GM23338 (cell line): ENCODE data around the gene SYK. TPM values are rescaled to one million over a fixed set of nuclear protein-coding genes. Genes with fewer than 3 reads are reported as not detected.

Experiments
- ATAC-seq: fragments of 200-7000 bp; cut with Tn5 transposase; 3 replicates; pipeline ENCODE4 v1.9.1; 2020
- DNase-seq: peaks from one replicate; pipeline ENCODE4 v3.0.0-alpha.2; 2015; ENCODE audit warnings: low spot score
- H2AFZ ChIP-seq: fragments of 200-600 bp; sonication (generic); 2 replicates; pipeline ENCODE4 v1.8.0; 2016; ENCODE audit warnings: antibody characterized with exemption, mild to moderate bottlenecking, moderate library complexity
- H3F3A ChIP-seq: fragments of 200-600 bp; sonication (generic); replicated peaks from 2 replicates; pipeline ENCODE4 v1.8.0; 2017; ENCODE audit warnings: antibody characterized with exemption, mixed run types, low read depth
- H3K27ac ChIP-seq: fragments of 200-600 bp; sonication (generic); 2 replicates; pipeline ENCODE4 v1.6.1; 2016; ENCODE audit warnings: low read depth
- H3K27me3 ChIP-seq: fragments of 200-600 bp; sonication (generic); 2 replicates; pipeline ENCODE4 v1.8.0; 2016; ENCODE audit warnings: mild to moderate bottlenecking, mixed run types, moderate library complexity; ENCODE audit not compliant: insufficient read depth
- H3K36me3 ChIP-seq: fragments of 200-600 bp; sonication (generic); 2 replicates; pipeline ENCODE4 v1.8.0; 2016; ENCODE audit warnings: mild to moderate bottlenecking; ENCODE audit not compliant: insufficient read depth
- H3K4me1 ChIP-seq: fragments of 200-600 bp; sonication (generic); 2 replicates; pipeline ENCODE4 v1.8.0; 2016; ENCODE audit warnings: mild to moderate bottlenecking, moderate library complexity; ENCODE audit not compliant: insufficient read depth
- H3K4me2 ChIP-seq: fragments of 200-600 bp; sonication (generic); 2 replicates; pipeline ENCODE4 v1.7.1; 2017; ENCODE audit warnings: mixed run types
- H3K4me3 ChIP-seq: fragments of 200-600 bp; sonication (generic); 2 replicates; pipeline ENCODE4 v1.6.1; 2016; ENCODE audit warnings: mixed run types
- H3K79me2 ChIP-seq: fragments of 200-600 bp; sonication (generic); replicated peaks from 2 replicates; pipeline ENCODE4 v1.8.0; 2017; ENCODE audit warnings: mild to moderate bottlenecking; ENCODE audit not compliant: insufficient read depth
- H3K9me2 ChIP-seq: fragments of 200-600 bp; sonication (generic); 2 replicates; pipeline ENCODE4 v1.8.0; 2017; ENCODE audit not compliant: insufficient read depth
- H4K20me1 ChIP-seq: fragments of 200-600 bp; sonication (generic); replicated peaks from 2 replicates; pipeline ENCODE4 v1.8.0; 2017; ENCODE audit warnings: mild to moderate bottlenecking; ENCODE audit not compliant: insufficient read depth
- H3K27ac Mint-ChIP-seq: 2 replicates; pipeline ENCODE4 v1.8.0; 2020; ENCODE audit warnings: inconsistent platforms, mild to moderate bottlenecking, moderate library complexity, mixed read lengths
- H3K27me3 Mint-ChIP-seq: 3 replicates; pipeline ENCODE4 v1.8.0; 2022; ENCODE audit warnings: low read depth, mild to moderate bottlenecking, moderate library complexity, mixed read lengths, inconsistent platforms; ENCODE audit not compliant: insufficient read depth, poor library complexity
- H3K36me3 Mint-ChIP-seq: 3 replicates; pipeline ENCODE4 v1.8.0; 2021; ENCODE audit warnings: low read depth, mild to moderate bottlenecking, inconsistent platforms, moderate library complexity, mixed read lengths
- H3K4me1 Mint-ChIP-seq: 3 replicates; pipeline ENCODE4 v1.8.0; 2020; ENCODE audit warnings: mild to moderate bottlenecking, inconsistent platforms, mixed read lengths
- H3K4me3 Mint-ChIP-seq: 3 replicates; pipeline ENCODE4 v1.8.0; 2021; ENCODE audit warnings: moderate library complexity, mild to moderate bottlenecking, inconsistent platforms, mixed read lengths
- H3K9me3 Mint-ChIP-seq: 3 replicates; pipeline ENCODE4 v1.8.0; 2020; ENCODE audit warnings: moderate library complexity, mild to moderate bottlenecking, inconsistent platforms, mixed read lengths
- CREB1 ChIP-seq: fragments of 250-450 bp; sonication (Bioruptor Pico); IDR thresholded peaks from 2 replicates; pipeline ENCODE4 v1.5.0; 2020; ENCODE audit warnings: low read depth, mild to moderate bottlenecking, moderate library complexity
- ETS1 ChIP-seq: IDR thresholded peaks from 2 replicates; pipeline ENCODE4 v1.6.1; 2016; ENCODE audit warnings: antibody characterized with exemption
- EZH2 ChIP-seq: fragments of 200-600 bp; sonication (generic); IDR thresholded peaks from one replicate; pipeline ENCODE4 v1.8.0; 2017; ENCODE audit warnings: antibody characterized with exemption, mild to moderate bottlenecking, low read depth; ENCODE audit not compliant: unreplicated experiment
- EZH2phosphoT487 ChIP-seq: fragments of 200-600 bp; sonication (generic); IDR thresholded peaks from one replicate; pipeline ENCODE4 v1.8.1; 2018; ENCODE audit warnings: antibody characterized with exemption; ENCODE audit not compliant: unreplicated experiment
- JUNB ChIP-seq: IDR thresholded peaks from one replicate; pipeline ENCODE4 v1.6.1; 2016; ENCODE audit warnings: antibody characterized with exemption; ENCODE audit not compliant: unreplicated experiment
- NANOG ChIP-seq: IDR thresholded peaks from 2 replicates; pipeline ENCODE4 v1.6.1; 2016; ENCODE audit warnings: antibody characterized with exemption, borderline replicate concordance
- POLR2AphosphoS5 ChIP-seq: IDR thresholded peaks from 2 replicates; pipeline ENCODE4 v1.6.1; 2016; ENCODE audit warnings: antibody characterized with exemption, low read depth
- REST ChIP-seq: IDR thresholded peaks from one replicate; pipeline ENCODE4 v1.6.1; 2018; ENCODE audit warnings: antibody characterized with exemption; ENCODE audit not compliant: unreplicated experiment
- STAT1 ChIP-seq: IDR thresholded peaks from one replicate; pipeline ENCODE4 v1.6.1; 2016; ENCODE audit warnings: antibody characterized with exemption; ENCODE audit not compliant: unreplicated experiment
- ZNF331 ChIP-seq: fragments of 250-450 bp; sonication (Bioruptor Pico); IDR thresholded peaks from 2 replicates; pipeline ENCODE4 v1.5.0; 2020; ENCODE audit warnings: low read depth, mild to moderate bottlenecking, moderate library complexity
- ZNF462 ChIP-seq: fragments of 250-450 bp; sonication (Bioruptor Pico); IDR thresholded peaks from 2 replicates; pipeline ENCODE4 v1.5.0; 2020; ENCODE audit warnings: mild to moderate bottlenecking, moderate library complexity
- polyA plus RNA-seq: library from polyadenylated mRNA; unstranded; fragments of >200 nt; fragmentation: Nextera tagmentation; extraction: Ambion mirVana; gene quantifications from 2 replicates; pipeline ENCODE4 v1.2.1, GENCODE V29; 2016
- total RNA-seq: library from RNA; depleted of rRNA; stranded (reverse); fragments of >200 nt; shearing (Covaris generic); gene quantifications from 2 replicates; pipeline ENCODE4 v1.2.3, GENCODE V29; 2014

The SYK gene
- total and polyA plus RNA-seq, 2 experiments from 2014 or later: 1.5 to 5.8 TPM

- Mint-ChIP-seq H3K9me3 (no peaks in the 10 kb centered on the region), H3K4me3 (no peak overlapping the region), H3K36me3 (no peaks in the 10 kb centered on the region; the same call in 2 of the 3 replicates), H3K27me3 (peaks cover 8% of the 10 kb centered on the region), H3K27ac (no peak overlapping the region), H3K4me1 (no peaks in the 10 kb centered on the region)
- H2AFZ ChIP-seq: no peak overlapping the region
- no peaks in the 10 kb centered on the region for H3F3A ChIP-seq
- no peak overlapping the region for H3K27ac ChIP-seq
- no peaks in the 10 kb centered on the region for H3K36me3 ChIP-seq
- no peak overlapping the region for H3K4me2 ChIP-seq
- H3K4me3 ChIP-seq: no peak overlapping the region
- 0 out of 2 replicates have a peak, but pooled peaks cover 7% of the 10 kb centered on the region for H3K9me2 ChIP-seq
- TF ChIP-seq NANOG (no peak), EZH2phosphoT487 (no peak), CREB1 (no peak), REST (no peak), POLR2AphosphoS5 (no peak)
- H4K20me1 ChIP-seq: no peaks in the 10 kb centered on the region
- DNase-seq: no peak
- H3K4me1 ChIP-seq: no peaks in the 10 kb centered on the region
- no peaks in the 10 kb centered on the region for H3K79me2 ChIP-seq
- H3K27me3 ChIP-seq: no peaks in the 10 kb centered on the region
- no peak for ATAC-seq
Measured at GRCh38 chr9:90941661-90942060, 140.0 kb downstream of the SYK start.

GRCh38 chr9:90942555-90942954, 140.9 kb downstream of the SYK start:
- Histone ChIP-seq H3F3A (no peaks in the 10 kb centered on the region), H3K4me3 (no peak overlapping the region), H3K4me2 (no peak overlapping the region), H3K4me1 (no peaks in the 10 kb centered on the region), H3K36me3 (no peaks in the 10 kb centered on the region), H4K20me1 (no peaks in the 10 kb centered on the region), H3K27ac (no peak overlapping the region), H3K27me3 (no peaks in the 10 kb centered on the region), H2AFZ (no peak overlapping the region), H3K9me2 (0 out of 2 replicates have a peak, but pooled peaks cover 7% of the 10 kb centered on the region), H3K79me2 (no peaks in the 10 kb centered on the region)
- H3K4me3 Mint-ChIP-seq: no peak overlapping the region
- ATAC-seq (no peak), DNase-seq (no peak)
- H3K36me3 Mint-ChIP-seq: no peaks in the 10 kb centered on the region; the same call in 2 of the 3 replicates
- no peak overlapping the region for H3K27ac Mint-ChIP-seq
- peaks cover 3% of the 10 kb centered on the region; the same call in 1 of the 3 replicates for H3K4me1 Mint-ChIP-seq
- H3K27me3 Mint-ChIP-seq: peaks cover 5% of the 10 kb centered on the region
- H3K9me3 Mint-ChIP-seq: no peaks in the 10 kb centered on the region
- no peak for TF ChIP-seq EZH2
- no peak for TF ChIP-seq ZNF462 (CRISPR knock-in tag)
- no peak for TF ChIP-seq ZNF331 (CRISPR knock-in tag)
- TF ChIP-seq CREB1: no peak
- no peak for TF ChIP-seq EZH2phosphoT487
- TF ChIP-seq POLR2AphosphoS5: no peak
- TF ChIP-seq NANOG: no peak
- no peak for TF ChIP-seq JUNB
- TF ChIP-seq ETS1: no peak
- no peak for TF ChIP-seq STAT1
